OCI-LY1 (cell line): ENCODE results near the gene ALOX5AP.

Source experiments
- EZH2 ChIP-seq: fragments of 200-600 bp; sonication (generic), shearing (Covaris generic); IDR thresholded peaks from 2 replicates; pipeline ENCODE4 v1.8.0; 2017; ENCODE audit warnings: borderline replicate concordance, mixed run types, mild to moderate bottlenecking, antibody characterized with exemption, low read length, moderate library complexity, mixed read lengths
- TF ChIP-seq, protein P1 (sequence below): fragments of 200-600 bp; sonication (generic), shearing (Covaris generic); IDR thresholded peaks from 2 replicates; pipeline ENCODE4 v1.5.1; 2017; ENCODE audit warnings: mild to moderate bottlenecking, antibody characterized with exemption, low read length, moderate library complexity, mixed read lengths

DNA sequence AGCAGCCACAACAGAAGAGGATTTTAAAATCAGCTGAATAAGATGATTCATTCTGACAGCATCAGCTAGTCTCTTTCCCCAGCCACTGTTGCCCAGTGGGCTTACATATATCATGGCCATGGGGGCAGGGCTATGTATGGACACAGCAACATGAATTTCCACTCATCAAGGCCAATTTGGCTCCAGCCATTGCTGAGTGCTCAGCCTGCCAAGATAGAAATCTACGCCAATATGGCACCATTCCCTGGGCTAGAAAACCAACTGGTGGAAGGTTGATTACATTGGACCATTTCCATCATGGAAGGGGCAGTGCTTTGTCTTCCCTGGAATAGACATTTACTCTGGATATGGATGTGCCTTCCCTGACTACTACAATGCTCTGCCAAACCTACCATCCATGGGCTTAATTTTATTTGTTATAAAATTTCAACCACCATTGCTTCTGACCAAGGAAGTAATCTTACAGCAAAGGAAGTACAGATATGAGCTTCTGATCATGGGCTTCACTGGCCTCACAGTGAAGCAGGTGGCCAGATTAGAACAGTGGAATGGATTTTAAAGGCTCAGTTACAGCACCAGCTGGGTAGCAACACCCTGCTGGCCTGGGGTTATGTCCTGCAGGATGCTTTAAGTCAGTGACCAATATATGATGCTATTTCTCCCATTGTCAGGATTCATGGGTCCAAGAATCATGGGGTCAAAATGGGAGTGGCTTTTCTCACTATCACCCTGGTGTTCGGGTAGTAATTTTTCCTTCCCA, 9.8 kb upstream of the ALOX5AP start:
- TF ChIP-seq, protein P1, sequence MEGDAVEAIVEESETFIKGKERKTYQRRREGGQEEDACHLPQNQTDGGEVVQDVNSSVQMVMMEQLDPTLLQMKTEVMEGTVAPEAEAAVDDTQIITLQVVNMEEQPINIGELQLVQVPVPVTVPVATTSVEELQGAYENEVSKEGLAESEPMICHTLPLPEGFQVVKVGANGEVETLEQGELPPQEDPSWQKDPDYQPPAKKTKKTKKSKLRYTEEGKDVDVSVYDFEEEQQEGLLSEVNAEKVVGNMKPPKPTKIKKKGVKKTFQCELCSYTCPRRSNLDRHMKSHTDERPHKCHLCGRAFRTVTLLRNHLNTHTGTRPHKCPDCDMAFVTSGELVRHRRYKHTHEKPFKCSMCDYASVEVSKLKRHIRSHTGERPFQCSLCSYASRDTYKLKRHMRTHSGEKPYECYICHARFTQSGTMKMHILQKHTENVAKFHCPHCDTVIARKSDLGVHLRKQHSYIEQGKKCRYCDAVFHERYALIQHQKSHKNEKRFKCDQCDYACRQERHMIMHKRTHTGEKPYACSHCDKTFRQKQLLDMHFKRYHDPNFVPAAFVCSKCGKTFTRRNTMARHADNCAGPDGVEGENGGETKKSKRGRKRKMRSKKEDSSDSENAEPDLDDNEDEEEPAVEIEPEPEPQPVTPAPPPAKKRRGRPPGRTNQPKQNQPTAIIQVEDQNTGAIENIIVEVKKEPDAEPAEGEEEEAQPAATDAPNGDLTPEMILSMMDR, result no peak
- TF ChIP-seq EZH2, result no peak
